Measurements from ENCODE around the gene IKZF1.

DNA sequence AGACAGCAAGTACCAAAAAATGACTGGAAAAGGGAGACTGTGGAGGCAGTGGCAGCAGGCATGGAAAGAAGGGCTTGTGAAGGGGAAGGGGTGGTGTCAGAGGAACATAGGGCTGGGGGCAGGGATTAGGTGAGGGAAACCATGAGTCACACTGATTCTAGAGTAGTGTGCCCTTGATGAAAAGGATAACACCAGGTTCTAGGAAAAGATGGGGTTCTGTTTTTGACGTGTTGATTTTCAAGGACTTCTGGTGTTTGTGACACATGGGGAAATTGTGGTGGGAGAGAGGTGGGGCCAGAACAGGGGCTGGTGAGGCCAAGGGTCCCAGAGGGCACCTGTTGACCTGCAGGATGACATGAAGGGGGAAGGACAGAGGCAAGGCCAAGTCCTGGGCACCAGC is 88.6 kb downstream of the IKZF1 start:
- TF ChIP-seq, protein P1, sequence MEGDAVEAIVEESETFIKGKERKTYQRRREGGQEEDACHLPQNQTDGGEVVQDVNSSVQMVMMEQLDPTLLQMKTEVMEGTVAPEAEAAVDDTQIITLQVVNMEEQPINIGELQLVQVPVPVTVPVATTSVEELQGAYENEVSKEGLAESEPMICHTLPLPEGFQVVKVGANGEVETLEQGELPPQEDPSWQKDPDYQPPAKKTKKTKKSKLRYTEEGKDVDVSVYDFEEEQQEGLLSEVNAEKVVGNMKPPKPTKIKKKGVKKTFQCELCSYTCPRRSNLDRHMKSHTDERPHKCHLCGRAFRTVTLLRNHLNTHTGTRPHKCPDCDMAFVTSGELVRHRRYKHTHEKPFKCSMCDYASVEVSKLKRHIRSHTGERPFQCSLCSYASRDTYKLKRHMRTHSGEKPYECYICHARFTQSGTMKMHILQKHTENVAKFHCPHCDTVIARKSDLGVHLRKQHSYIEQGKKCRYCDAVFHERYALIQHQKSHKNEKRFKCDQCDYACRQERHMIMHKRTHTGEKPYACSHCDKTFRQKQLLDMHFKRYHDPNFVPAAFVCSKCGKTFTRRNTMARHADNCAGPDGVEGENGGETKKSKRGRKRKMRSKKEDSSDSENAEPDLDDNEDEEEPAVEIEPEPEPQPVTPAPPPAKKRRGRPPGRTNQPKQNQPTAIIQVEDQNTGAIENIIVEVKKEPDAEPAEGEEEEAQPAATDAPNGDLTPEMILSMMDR (conservative IDR thresholded peaks at IDR 0.05; ENCODE audit: low read depth, low read length), result no peak
- no peak for TF ChIP-seq POLR2A (IDR thresholded peaks at IDR 0.05; ENCODE audit: low read depth, low read length)
- no peak for TF ChIP-seq RAD21 (IDR thresholded peaks at IDR 0.05; ENCODE audit: low read length)
- TF ChIP-seq SMC3 (IDR thresholded peaks at IDR 0.05; ENCODE audit: low read depth, low read length), result no peak
